GM12878 (cell line): ENCODE results near the gene NIPAL3. TPM values are rescaled to one million over a fixed set of nuclear protein-coding genes. Genes with fewer than 3 reads are reported as not detected.

ENCODE experiments used
- ATAC-seq: fragments of 200-7000 bp; cut with Tn5 transposase; 3 replicates; pipeline ENCODE4 v1.9.1; 2020; ENCODE audit warnings: mild to moderate bottlenecking, moderate library complexity
- BruUV-seq: library from RNA; stranded (reverse); fragments of 400-500 nt; replicated peaks from 2 replicates; lab custom pipeline; 2021; lab: Mats Ljungman, UMichigan
- CTCF ChIA-PET: fragments of 300-600 bp; sonication (Branson Sonifier 250); formaldehyde crosslinking; extraction: SDS; loops from one replicate; lab custom pipeline; 2021; ENCODE audit warnings: inconsistent platforms; lab: Yijun Ruan, JAX
- POLR2A ChIA-PET: fragments of 350-600 bp; formaldehyde crosslinking; extraction: SDS; loops from one replicate; lab custom pipeline; 2021; ENCODE audit warnings: inconsistent platforms; lab: Charles Lee
- RAD21 ChIA-PET: fragments of 300-600 bp; sonication (Branson Sonifier 250); formaldehyde crosslinking; loops from one replicate; lab custom pipeline; 2023; ENCODE audit warnings: antibody characterized with exemption; ENCODE audit not compliant: unreplicated experiment; lab: Charles Lee
- SMC1A ChIA-PET: fragments of 300-600 bp; sonication (Branson Sonifier 250); formaldehyde crosslinking; loops from one replicate; lab custom pipeline; 2023; ENCODE audit not compliant: unreplicated experiment, uncharacterized antibody; lab: Charles Lee
- DNase-seq: peaks from one replicate; pipeline ENCODE4 v3.0.0-alpha.2; 2011; ENCODE audit warnings: low read depth, low spot score
- FAIRE-seq: peaks from 3 replicates; lab custom pipeline; 2011; peaks lifted over from hg19 to GRCh38; lab: Jason Lieb, UNC
- H2AFZ ChIP-seq: 2 replicates; pipeline ENCODE4 v1.6.0; 2011; ENCODE audit warnings: low read depth, low read length, control low read depth; ENCODE audit not compliant: control insufficient read depth
- H3K27ac ChIP-seq: 2 replicates; pipeline ENCODE4 v1.5.1; 2011; ENCODE audit warnings: control low read depth; ENCODE audit not compliant: control insufficient read depth, insufficient read depth
- H3K27me3 ChIP-seq, 2 experiments: replicated peaks in 1 of 2; 2 replicates each; pipeline versions ENCODE4 v1.6.0 to v1.6.1; 2011; ENCODE audit warnings: low read length in 1 of 2; ENCODE audit not compliant: control insufficient read depth in 2 of 2, insufficient read depth in 2 of 2
- H3K36me3 ChIP-seq, 2 experiments: 2 replicates each; pipeline ENCODE4 v1.5.1; 2011; ENCODE audit warnings: low read length in 1 of 2; ENCODE audit not compliant: control insufficient read depth in 2 of 2, insufficient read depth in 2 of 2
- H3K4me1 ChIP-seq: 2 replicates; pipeline ENCODE4 v1.6.1; 2011; ENCODE audit warnings: mild to moderate bottlenecking, low read length, moderate library complexity, mixed read lengths; ENCODE audit not compliant: control insufficient read depth, insufficient read depth
- H3K4me2 ChIP-seq: 2 replicates; pipeline ENCODE4 v1.6.0; 2011; ENCODE audit warnings: control low read depth; ENCODE audit not compliant: control insufficient read depth, insufficient read depth
- H3K4me3 ChIP-seq: fragments of 200-600 bp; sonication (generic); 2 replicates; pipeline ENCODE4 v1.5.1; 2016
- H3K79me2 ChIP-seq: 2 replicates; pipeline ENCODE4 v1.6.0; 2011; ENCODE audit warnings: low read length; ENCODE audit not compliant: control insufficient read depth, insufficient read depth
- H3K9ac ChIP-seq: 2 replicates; pipeline ENCODE4 v1.8.0; 2011; ENCODE audit warnings: low read length, control low read depth, mixed read lengths; ENCODE audit not compliant: control insufficient read depth, insufficient read depth
- H3K9me3 ChIP-seq: replicated peaks from 3 replicates; pipeline ENCODE4 v1.5.1; 2011; ENCODE audit warnings: mild to moderate bottlenecking, low read length; ENCODE audit not compliant: control insufficient read depth, insufficient read depth
- H4K20me1 ChIP-seq: 2 replicates; pipeline ENCODE4 v1.6.0; 2011; ENCODE audit not compliant: control insufficient read depth, insufficient read depth
- FOXK2 ChIP-seq: fragments of 450-650 bp; IDR thresholded peaks from 2 replicates; pipeline ENCODE4 v1.6.1; 2017; ENCODE audit warnings: mild to moderate bottlenecking, moderate library complexity
- KDM1A ChIP-seq: fragments of 200-600 bp; sonication (generic); IDR thresholded peaks from 2 replicates; pipeline ENCODE4 v1.6.1; 2016; ENCODE audit warnings: borderline replicate concordance
- MLLT1 ChIP-seq: fragments of 450-650 bp; IDR thresholded peaks from 2 replicates; pipeline ENCODE4 v1.6.1; 2016; ENCODE audit warnings: mild to moderate bottlenecking
- MYB ChIP-seq: fragments of 150-350 bp; IDR thresholded peaks from 2 replicates; pipeline ENCODE4 v1.6.1; 2014; ENCODE audit warnings: mild to moderate bottlenecking, low read depth, low read length, borderline replicate concordance
- MYC ChIP-seq: IDR thresholded peaks from 2 replicates; pipeline ENCODE4 v1.6.1; 2011; ENCODE audit warnings: mild to moderate bottlenecking, low read length, moderate library complexity, inconsistent platforms; ENCODE audit not compliant: insufficient read depth, insufficient replicate concordance, insufficient read length, severe bottlenecking
- SIX5 ChIP-seq: IDR thresholded peaks from 2 replicates; pipeline ENCODE4 v1.6.1; 2011; ENCODE audit warnings: mild to moderate bottlenecking, low read depth, low read length, moderate library complexity; ENCODE audit not compliant: severe bottlenecking
- SPI1 ChIP-seq: IDR thresholded peaks from 2 replicates; pipeline ENCODE4 v1.6.1; 2011; ENCODE audit warnings: low read depth, mild to moderate bottlenecking, low read length, moderate library complexity, borderline replicate concordance; ENCODE audit not compliant: insufficient read depth
- TBL1XR1 ChIP-seq: IDR thresholded peaks from 2 replicates; pipeline ENCODE4 v1.6.1; 2012; ENCODE audit warnings: low read depth, low read length, improper control_type of control experiment
- WRNIP1 ChIP-seq: IDR thresholded peaks from 2 replicates; pipeline ENCODE4 v1.6.1; 2011; ENCODE audit warnings: low read depth, low read length, improper control_type of control experiment, borderline replicate concordance
- ZSCAN29 ChIP-seq: fragments of 450-650 bp; IDR thresholded peaks from 2 replicates; pipeline ENCODE4 v1.6.1; 2017; ENCODE audit warnings: mild to moderate bottlenecking, moderate library complexity
- WGBS: methylation state at CpG from one replicate; pipeline ENCODE4 v1.1.6; 2016; ENCODE audit warnings: low lambda C conversion rate; ENCODE audit not compliant: insufficient replicate concordance, insufficient coverage; ENCODE audit errors: missing lambda C conversion rate; 5-methylcytosine and 5-hydroxymethylcytosine counted together
- in situ Hi-C: fragments of 300-500 bp; cut with MboI; formaldehyde crosslinking; loops from 9 replicates; pipeline ENCODE4 v1.14.3; 2018; ENCODE audit warnings: mixed read lengths
- intact Hi-C: fragments of 100-400 bp; cut with micrococcal nuclease; formaldehyde crosslinking; loops from one replicate; pipeline ENCODE4 v1.14.2; 2022; ENCODE audit not compliant: unreplicated experiment
- polyA plus RNA-seq, 11 experiments: library from polyadenylated mRNA; depleted of rRNA in 4 of 11; unstranded in 6 of 11; stranded (reverse) in 5 of 11; fragments of >200 nt; fragmentation: Nextera tagmentation in 4 of 11; fragmentation: Illumina TruSeq in 1 of 11; extraction: Ambion mirVana in 4 of 11; extraction: Trizol in 1 of 11; gene quantifications; 1 replicate in 1 of 11; 2 replicates in 10 of 11; pipeline versions ENCODE4 v1.2.1 to v1.2.3, GENCODE V29; 2011 to 2016; ENCODE audit warnings: inconsistent platforms in 2 of 11, missing spikeins in 2 of 11, low read depth in 1 of 11
- total RNA-seq, 4 experiments: library from RNA; depleted of rRNA in 3 of 4; stranded (reverse); fragments of >200 nt in 3 of 4; fragmentation: Illumina TruSeq in 1 of 4; extraction: Trizol in 1 of 4; gene quantifications; 2 replicates each; pipeline versions ENCODE4 v1.2.1 to v1.2.3, GENCODE V29; 2013 to 2021
- TF ChIP-seq, protein P1 (sequence below): IDR thresholded peaks from 2 replicates; pipeline ENCODE4 v1.6.1; 2012; ENCODE audit warnings: low read length, inconsistent platforms
- TF ChIP-seq, protein P2 (sequence below): IDR thresholded peaks from 2 replicates; pipeline ENCODE4 v1.6.1; 2012; ENCODE audit warnings: low read depth, low read length, improper control_type of control experiment
- TF ChIP-seq, protein P3 (sequence below): fragments of 450-650 bp; IDR thresholded peaks from 2 replicates; pipeline ENCODE4 v1.6.1; 2017; ENCODE audit warnings: mild to moderate bottlenecking
- TF ChIP-seq, protein P4 (sequence below): fragments of 450-650 bp; IDR thresholded peaks from 2 replicates; pipeline ENCODE4 v1.6.1; 2018; ENCODE audit warnings: mild to moderate bottlenecking, low read depth, moderate library complexity; ENCODE audit not compliant: partially characterized antibody

NIPAL3 gene
- total and polyA plus RNA-seq, 10 of the 15 experiments (the other 5 are each of a cell fraction or from before 2014, with no cell fraction given), result 2.1 to 9.4 (median 4.2) TPM

DNA sequence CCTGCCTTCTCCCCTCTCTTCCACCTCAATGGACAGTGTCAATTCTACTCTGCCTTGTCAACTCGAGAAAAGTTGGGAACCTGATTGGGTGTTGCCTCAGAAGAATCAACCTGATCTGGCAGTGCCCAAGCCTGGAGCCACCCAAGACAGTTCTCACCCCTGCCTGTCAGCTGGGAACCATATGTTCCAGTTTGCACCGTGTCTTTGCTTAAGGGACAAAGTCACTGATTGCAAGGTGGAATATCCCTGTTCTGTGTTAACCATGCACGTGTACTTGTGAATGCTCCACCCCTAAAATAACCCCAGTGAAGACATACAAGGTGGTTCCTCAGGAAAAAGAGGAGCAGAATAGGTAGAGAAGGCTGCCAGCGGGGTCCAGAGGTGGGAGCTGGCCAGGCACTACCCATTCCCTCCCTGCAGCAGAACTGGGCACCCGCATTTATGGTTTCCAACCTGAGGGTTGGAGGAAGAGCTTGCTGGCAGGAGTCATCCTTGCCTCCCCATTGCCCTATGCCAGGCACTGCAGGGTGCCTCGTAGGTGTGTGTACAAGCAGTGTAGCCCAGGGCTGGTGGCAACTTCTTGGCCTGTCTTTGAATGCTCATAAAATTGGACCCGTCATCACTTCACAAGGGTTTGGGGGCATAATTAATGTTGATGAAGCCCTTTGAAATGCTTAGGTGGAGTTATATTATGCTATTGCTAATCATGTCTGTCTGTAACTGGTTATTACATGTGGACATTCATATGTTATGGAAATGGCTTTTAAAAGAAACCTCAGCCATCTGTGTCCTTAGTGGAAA, 11.3 kb downstream of the NIPAL3 start:
- no peak overlapping the region for H2AFZ ChIP-seq
- ChIA-PET POLR2A (no interaction called here), RAD21 (no interaction called here), CTCF (no interaction called here), SMC1A (no interaction called here)
- no peaks in the 10 kb centered on the region for H3K27me3 ChIP-seq
- FAIRE-seq, result no peak
- intact Hi-C loops (no loop called here), in situ Hi-C loops (no loop called here)
- no peak overlapping the region for H3K4me2 ChIP-seq
- 82% methylated on average over 7 of the region's 7 CpGs for WGBS
- H3K4me3 ChIP-seq, result no peak overlapping the region
- H3K9ac ChIP-seq, result no peak overlapping the region
- no TSS peak for BruUV-seq
- H3K4me1 ChIP-seq, result no peaks in the 10 kb centered on the region
- ATAC-seq, result no peak
- DNase-seq, result no peak
- H3K36me3 ChIP-seq, result no peaks in the 10 kb centered on the region; a peak in 1 of 4 replicates
- H4K20me1 ChIP-seq, result no peaks in the 10 kb centered on the region; the same call in 1 of the 2 replicates
- H3K27ac ChIP-seq, result no peak overlapping the region
- H3K9me3 ChIP-seq, result no peaks in the 10 kb centered on the region
- H3K79me2 ChIP-seq, result no peaks in the 10 kb centered on the region
- no peak for TF ChIP-seq TBL1XR1
- no peak for TF ChIP-seq ZSCAN29
- TF ChIP-seq, protein P1, sequence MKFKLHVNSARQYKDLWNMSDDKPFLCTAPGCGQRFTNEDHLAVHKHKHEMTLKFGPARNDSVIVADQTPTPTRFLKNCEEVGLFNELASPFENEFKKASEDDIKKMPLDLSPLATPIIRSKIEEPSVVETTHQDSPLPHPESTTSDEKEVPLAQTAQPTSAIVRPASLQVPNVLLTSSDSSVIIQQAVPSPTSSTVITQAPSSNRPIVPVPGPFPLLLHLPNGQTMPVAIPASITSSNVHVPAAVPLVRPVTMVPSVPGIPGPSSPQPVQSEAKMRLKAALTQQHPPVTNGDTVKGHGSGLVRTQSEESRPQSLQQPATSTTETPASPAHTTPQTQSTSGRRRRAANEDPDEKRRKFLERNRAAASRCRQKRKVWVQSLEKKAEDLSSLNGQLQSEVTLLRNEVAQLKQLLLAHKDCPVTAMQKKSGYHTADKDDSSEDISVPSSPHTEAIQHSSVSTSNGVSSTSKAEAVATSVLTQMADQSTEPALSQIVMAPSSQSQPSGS, result no peak
- no peak for TF ChIP-seq FOXK2
- TF ChIP-seq, protein P2, sequence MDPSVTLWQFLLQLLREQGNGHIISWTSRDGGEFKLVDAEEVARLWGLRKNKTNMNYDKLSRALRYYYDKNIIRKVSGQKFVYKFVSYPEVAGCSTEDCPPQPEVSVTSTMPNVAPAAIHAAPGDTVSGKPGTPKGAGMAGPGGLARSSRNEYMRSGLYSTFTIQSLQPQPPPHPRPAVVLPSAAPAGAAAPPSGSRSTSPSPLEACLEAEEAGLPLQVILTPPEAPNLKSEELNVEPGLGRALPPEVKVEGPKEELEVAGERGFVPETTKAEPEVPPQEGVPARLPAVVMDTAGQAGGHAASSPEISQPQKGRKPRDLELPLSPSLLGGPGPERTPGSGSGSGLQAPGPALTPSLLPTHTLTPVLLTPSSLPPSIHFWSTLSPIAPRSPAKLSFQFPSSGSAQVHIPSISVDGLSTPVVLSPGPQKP, result no peak
- TF ChIP-seq WRNIP1, result no peak
- TF ChIP-seq, protein P3, sequence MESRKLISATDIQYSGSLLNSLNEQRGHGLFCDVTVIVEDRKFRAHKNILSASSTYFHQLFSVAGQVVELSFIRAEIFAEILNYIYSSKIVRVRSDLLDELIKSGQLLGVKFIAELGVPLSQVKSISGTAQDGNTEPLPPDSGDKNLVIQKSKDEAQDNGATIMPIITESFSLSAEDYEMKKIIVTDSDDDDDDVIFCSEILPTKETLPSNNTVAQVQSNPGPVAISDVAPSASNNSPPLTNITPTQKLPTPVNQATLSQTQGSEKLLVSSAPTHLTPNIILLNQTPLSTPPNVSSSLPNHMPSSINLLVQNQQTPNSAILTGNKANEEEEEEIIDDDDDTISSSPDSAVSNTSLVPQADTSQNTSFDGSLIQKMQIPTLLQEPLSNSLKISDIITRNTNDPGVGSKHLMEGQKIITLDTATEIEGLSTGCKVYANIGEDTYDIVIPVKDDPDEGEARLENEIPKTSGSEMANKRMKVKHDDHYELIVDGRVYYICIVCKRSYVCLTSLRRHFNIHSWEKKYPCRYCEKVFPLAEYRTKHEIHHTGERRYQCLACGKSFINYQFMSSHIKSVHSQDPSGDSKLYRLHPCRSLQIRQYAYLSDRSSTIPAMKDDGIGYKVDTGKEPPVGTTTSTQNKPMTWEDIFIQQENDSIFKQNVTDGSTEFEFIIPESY, result no peak
- no peak for TF ChIP-seq MYB
- no peak for TF ChIP-seq SIX5
- TF ChIP-seq KDM1A, result no peak
- TF ChIP-seq MYC, result no peak
- no peak for TF ChIP-seq SPI1
- TF ChIP-seq, protein P4, sequence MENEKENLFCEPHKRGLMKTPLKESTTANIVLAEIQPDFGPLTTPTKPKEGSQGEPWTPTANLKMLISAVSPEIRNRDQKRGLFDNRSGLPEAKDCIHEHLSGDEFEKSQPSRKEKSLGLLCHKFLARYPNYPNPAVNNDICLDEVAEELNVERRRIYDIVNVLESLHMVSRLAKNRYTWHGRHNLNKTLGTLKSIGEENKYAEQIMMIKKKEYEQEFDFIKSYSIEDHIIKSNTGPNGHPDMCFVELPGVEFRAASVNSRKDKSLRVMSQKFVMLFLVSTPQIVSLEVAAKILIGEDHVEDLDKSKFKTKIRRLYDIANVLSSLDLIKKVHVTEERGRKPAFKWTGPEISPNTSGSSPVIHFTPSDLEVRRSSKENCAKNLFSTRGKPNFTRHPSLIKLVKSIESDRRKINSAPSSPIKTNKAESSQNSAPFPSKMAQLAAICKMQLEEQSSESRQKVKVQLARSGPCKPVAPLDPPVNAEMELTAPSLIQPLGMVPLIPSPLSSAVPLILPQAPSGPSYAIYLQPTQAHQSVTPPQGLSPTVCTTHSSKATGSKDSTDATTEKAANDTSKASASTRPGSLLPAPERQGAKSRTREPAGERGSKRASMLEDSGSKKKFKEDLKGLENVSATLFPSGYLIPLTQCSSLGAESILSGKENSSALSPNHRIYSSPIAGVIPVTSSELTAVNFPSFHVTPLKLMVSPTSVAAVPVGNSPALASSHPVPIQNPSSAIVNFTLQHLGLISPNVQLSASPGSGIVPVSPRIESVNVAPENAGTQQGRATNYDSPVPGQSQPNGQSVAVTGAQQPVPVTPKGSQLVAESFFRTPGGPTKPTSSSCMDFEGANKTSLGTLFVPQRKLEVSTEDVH, result no peak
- no peak for TF ChIP-seq MLLT1
